Keratinocyte (primary cell): Measurements from ENCODE around the gene MORF4L1. TPM values are rescaled to one million over a fixed set of nuclear protein-coding genes. Genes with fewer than 3 reads are reported as not detected.

Experiments
- DNase-seq: peaks from one replicate; pipeline ENCODE4 v3.0.0-alpha.2; 2011; ENCODE audit warnings: low read depth, missing footprints, low spot score
- FAIRE-seq: peaks from 2 replicates; lab custom pipeline; 2011; peaks lifted over from hg19 to GRCh38; lab: Jason Lieb, UNC
- H2AFZ ChIP-seq: 2 replicates; pipeline ENCODE4 v1.6.0; 2012; ENCODE audit warnings: low read length, control low read depth, inconsistent platforms; ENCODE audit not compliant: control insufficient read depth
- H3K27ac ChIP-seq: 2 replicates; pipeline ENCODE4 v1.5.1; 2011; ENCODE audit warnings: low read length; ENCODE audit not compliant: control insufficient read depth, insufficient read depth
- H3K27me3 ChIP-seq: 3 replicates; pipeline ENCODE4 v1.6.0; 2011; ENCODE audit warnings: low read length; ENCODE audit not compliant: control insufficient read depth, insufficient read depth; ENCODE audit errors: extremely low read depth
- H3K36me3 ChIP-seq, 2 experiments: 2 replicates in 1 of 2; 3 replicates in 1 of 2; pipeline ENCODE4 v1.5.1; 2011; ENCODE audit warnings: low read length in 2 of 2, mild to moderate bottlenecking in 1 of 2; ENCODE audit not compliant: control insufficient read depth in 2 of 2, insufficient read depth in 2 of 2; ENCODE audit errors: extremely low read depth in 1 of 2
- H3K4me1 ChIP-seq: 3 replicates; pipeline ENCODE4 v1.5.1; 2011; ENCODE audit warnings: low read length; ENCODE audit not compliant: control insufficient read depth, insufficient read depth; ENCODE audit errors: extremely low read depth
- H3K4me2 ChIP-seq: 3 replicates; pipeline ENCODE4 v1.6.0; 2011; ENCODE audit warnings: low read depth, low read length; ENCODE audit not compliant: control insufficient read depth, insufficient read depth; ENCODE audit errors: extremely low read depth
- H3K4me3 ChIP-seq, 3 experiments: fragments of 200-600 bp in 1 of 3; sonication (generic) in 1 of 3; 2 replicates in 2 of 3; 3 replicates in 1 of 3; pipeline ENCODE4 v1.5.1; 2011 to 2016; ENCODE audit warnings: low read length in 3 of 3, mild to moderate bottlenecking in 3 of 3, control low read depth in 2 of 3, inconsistent platforms in 1 of 3, low read depth in 1 of 3, mixed read lengths in 1 of 3, mixed run types in 1 of 3, moderate library complexity in 1 of 3; ENCODE audit not compliant: control insufficient read depth in 2 of 3, insufficient read depth in 2 of 3; ENCODE audit errors: extremely low read depth in 1 of 3
- H3K79me2 ChIP-seq: 2 replicates; pipeline ENCODE4 v1.6.0; 2012; ENCODE audit warnings: low read length; ENCODE audit not compliant: control insufficient read depth, insufficient read depth
- H3K9ac ChIP-seq: 3 replicates; pipeline ENCODE4 v1.6.0; 2011; ENCODE audit warnings: low read length; ENCODE audit not compliant: control insufficient read depth, insufficient read depth; ENCODE audit errors: extremely low read depth
- H3K9me1 ChIP-seq: 3 replicates; pipeline ENCODE4 v1.6.0; 2011; ENCODE audit warnings: low read length; ENCODE audit not compliant: control insufficient read depth, insufficient read depth; ENCODE audit errors: extremely low read depth
- H3K9me3 ChIP-seq: 2 replicates; pipeline ENCODE4 v1.5.1; 2012; ENCODE audit warnings: low read depth, low read length; ENCODE audit not compliant: control insufficient read depth
- H4K20me1 ChIP-seq: 3 replicates; pipeline ENCODE4 v1.6.0; 2011; ENCODE audit warnings: low read length; ENCODE audit not compliant: control insufficient read depth, insufficient read depth; ENCODE audit errors: extremely low read depth
- EZH2 ChIP-seq: IDR thresholded peaks from one replicate; pipeline ENCODE4 v1.6.1; 2012; ENCODE audit warnings: inconsistent platforms, mild to moderate bottlenecking, low read length, moderate library complexity
- dilution Hi-C: fragments of 300-500 bp; cut with MboI; formaldehyde crosslinking; loops from one replicate; pipeline ENCODE4 v1.7.0; 2020; ENCODE audit warnings: low sequenced_read_pairs; ENCODE audit not compliant: extremely low pct_ligation_motif_present
- polyA plus RNA-seq, 5 experiments: library from polyadenylated mRNA; depleted of rRNA in 3 of 5; stranded (reverse) in 3 of 5; stranded (forward) in 1 of 5; unstranded in 1 of 5; fragments of >200 nt; gene quantifications; 1 replicate in 1 of 5; 2 replicates in 3 of 5; 3 replicates in 1 of 5; pipeline versions ENCODE4 v1.2.1 to v1.2.3, GENCODE V29; 2011 to 2012; ENCODE audit warnings: missing spikeins in 2 of 5, low read depth in 1 of 5, low replicate concordance in 1 of 5
- TF ChIP-seq, protein P1 (sequence below), 3 experiments: IDR thresholded peaks in 1 of 3; conservative IDR thresholded peaks in 1 of 3; optimal IDR thresholded peaks in 1 of 3; 2 replicates in 2 of 3; 3 replicates in 1 of 3; pipeline versions ENCODE3 to v1.5.1; 2011; ENCODE audit warnings: low read length in 3 of 3, mild to moderate bottlenecking in 3 of 3, moderate library complexity in 2 of 3, control low read depth in 1 of 3, inconsistent platforms in 1 of 3; ENCODE audit not compliant: insufficient read depth in 2 of 3; ENCODE audit errors: extremely low read depth in 1 of 3

MORF4L1 gene
- polyA plus RNA-seq, 1 donor (not counting 4 experiments of a cell fraction or from before 2014, with no cell fraction given), result 281 TPM

DNA sequence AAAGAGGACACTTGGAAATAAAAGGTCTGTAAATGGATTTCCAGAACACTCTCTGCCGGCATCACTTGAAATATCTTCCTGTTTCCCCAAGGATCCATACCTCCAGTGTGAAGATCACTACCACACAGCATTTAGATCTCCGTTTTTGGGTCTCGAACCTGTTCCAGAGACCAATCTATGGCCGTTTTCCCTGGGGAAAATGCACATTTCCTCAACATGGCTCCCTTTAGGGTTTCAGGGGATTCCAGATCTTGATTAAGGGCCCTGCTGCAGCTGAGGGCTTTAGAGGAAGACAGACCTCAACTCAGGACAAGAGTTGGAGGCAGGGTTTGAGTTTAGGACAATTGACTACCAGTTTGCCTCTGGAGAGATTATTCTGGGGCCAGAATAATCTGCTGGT, 70.1 kb downstream of the MORF4L1 start:
- Histone ChIP-seq H3K4me3 (no peak overlapping the region), H3K9me3 (no peaks in the 10 kb centered on the region), H3K27me3 (peaks cover 25% of the 10 kb centered on the region), H3K4me2 (no peak overlapping the region), H2AFZ (no peak overlapping the region), H4K20me1 (no peaks in the 10 kb centered on the region), H3K36me3 (no peaks in the 10 kb centered on the region), H3K4me1 (no peaks in the 10 kb centered on the region), H3K9me1 (no peaks in the 10 kb centered on the region), H3K79me2 (no peaks in the 10 kb centered on the region), H3K9ac (no peak overlapping the region), H3K27ac (no peak overlapping the region)
- FAIRE-seq (no peak), DNase-seq (no peak)
- dilution Hi-C loops, result no loop called here
- TF ChIP-seq EZH2, result no peak
- TF ChIP-seq, protein P1, sequence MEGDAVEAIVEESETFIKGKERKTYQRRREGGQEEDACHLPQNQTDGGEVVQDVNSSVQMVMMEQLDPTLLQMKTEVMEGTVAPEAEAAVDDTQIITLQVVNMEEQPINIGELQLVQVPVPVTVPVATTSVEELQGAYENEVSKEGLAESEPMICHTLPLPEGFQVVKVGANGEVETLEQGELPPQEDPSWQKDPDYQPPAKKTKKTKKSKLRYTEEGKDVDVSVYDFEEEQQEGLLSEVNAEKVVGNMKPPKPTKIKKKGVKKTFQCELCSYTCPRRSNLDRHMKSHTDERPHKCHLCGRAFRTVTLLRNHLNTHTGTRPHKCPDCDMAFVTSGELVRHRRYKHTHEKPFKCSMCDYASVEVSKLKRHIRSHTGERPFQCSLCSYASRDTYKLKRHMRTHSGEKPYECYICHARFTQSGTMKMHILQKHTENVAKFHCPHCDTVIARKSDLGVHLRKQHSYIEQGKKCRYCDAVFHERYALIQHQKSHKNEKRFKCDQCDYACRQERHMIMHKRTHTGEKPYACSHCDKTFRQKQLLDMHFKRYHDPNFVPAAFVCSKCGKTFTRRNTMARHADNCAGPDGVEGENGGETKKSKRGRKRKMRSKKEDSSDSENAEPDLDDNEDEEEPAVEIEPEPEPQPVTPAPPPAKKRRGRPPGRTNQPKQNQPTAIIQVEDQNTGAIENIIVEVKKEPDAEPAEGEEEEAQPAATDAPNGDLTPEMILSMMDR (optimal IDR thresholded peaks at IDR 0.05 in 1 of 3, IDR thresholded peaks at IDR 0.05 in 1 of 3, conservative IDR thresholded peaks at IDR 0.05 in 1 of 3; ENCODE audit: extremely low read depth in 1 of 3, insufficient read depth in 2 of 3, low read length in 3 of 3), result no peak

GRCh38 chr15:78943692-78944091, 71.0 kb downstream of the MORF4L1 start:
- dilution Hi-C loops, result no loop called here
- H3K4me2 ChIP-seq, result no peak overlapping the region
- H3K9ac ChIP-seq, result no peak overlapping the region
- H3K27me3 ChIP-seq, result peaks cover 25% of the 10 kb centered on the region
- no peak overlapping the region for H2AFZ ChIP-seq
- FAIRE-seq (no peak), DNase-seq (no peak)
- no peaks in the 10 kb centered on the region for H3K9me3 ChIP-seq
- no peaks in the 10 kb centered on the region for H3K36me3 ChIP-seq
- no peaks in the 10 kb centered on the region for H4K20me1 ChIP-seq
- H3K9me1 ChIP-seq, result no peaks in the 10 kb centered on the region
- TF ChIP-seq EZH2, result no peak
- TF ChIP-seq, protein P1 (optimal IDR thresholded peaks at IDR 0.05 in 1 of 3, IDR thresholded peaks at IDR 0.05 in 1 of 3, conservative IDR thresholded peaks at IDR 0.05 in 1 of 3; ENCODE audit: extremely low read depth in 1 of 3, insufficient read depth in 2 of 3, low read length in 3 of 3), result no peak
- H3K79me2 ChIP-seq, result no peaks in the 10 kb centered on the region
- no peak overlapping the region for H3K4me3 ChIP-seq
- H3K27ac ChIP-seq, result no peak overlapping the region
- H3K4me1 ChIP-seq, result no peaks in the 10 kb centered on the region
